Suprapubic skin (tissue), 4 donors: ENCODE data around the gene DNAH14. TPM values are rescaled to one million over a fixed set of nuclear protein-coding genes. Genes with fewer than 3 reads are reported as not detected.

Experiments used
- DNase-seq, 2 donors: peaks; one replicate each; pipeline ENCODE4 v3.0.0-alpha.2; 2019; ENCODE audit warnings: low spot score in 2 of 2
- H3K27ac ChIP-seq: fragments of 200-600 bp; sonication (generic); one replicate; pipeline ENCODE4 v1.5.1; 2019
- H3K27me3 ChIP-seq: fragments of 200-600 bp; sonication (generic); one replicate; pipeline ENCODE4 v1.5.1; 2019
- H3K36me3 ChIP-seq: fragments of 200-600 bp; sonication (generic); one replicate; pipeline ENCODE4 v1.5.1; 2019
- H3K4me1 ChIP-seq: fragments of 200-600 bp; sonication (generic); one replicate; pipeline ENCODE4 v1.5.1; 2019
- H3K4me3 ChIP-seq: fragments of 200-600 bp; sonication (generic); one replicate; pipeline ENCODE4 v1.5.1; 2019; ENCODE audit warnings: mild to moderate bottlenecking
- H3K9me3 ChIP-seq: fragments of 200-600 bp; sonication (generic); one replicate; pipeline ENCODE4 v1.5.1; 2019
- CTCF ChIP-seq, 2 donors: fragments of 200-600 bp in 1 of 2; fragments of 450-650 bp in 1 of 2; sonication (generic) in 1 of 2; IDR thresholded peaks; one replicate each; pipeline ENCODE4 v1.5.1; 2016 to 2019; ENCODE audit warnings: antibody characterized with exemption in 2 of 2, mild to moderate bottlenecking in 1 of 2, moderate library complexity in 1 of 2
- EP300 ChIP-seq: sonication (generic); formaldehyde crosslinking; IDR thresholded peaks from one replicate; pipeline ENCODE4 v1.6.1; 2017; ENCODE audit warnings: antibody characterized with exemption
- POLR2A ChIP-seq, 2 donors: fragments of 450-650 bp; IDR thresholded peaks; one replicate each; pipeline ENCODE4 v1.6.1; 2017; ENCODE audit warnings: antibody characterized with exemption in 2 of 2, mild to moderate bottlenecking in 2 of 2, moderate library complexity in 2 of 2
- POLR2AphosphoS5 ChIP-seq, 3 donors: sonication (generic); formaldehyde crosslinking; IDR thresholded peaks; one replicate each; pipeline ENCODE4 v1.6.1; 2017; ENCODE audit warnings: antibody characterized with exemption in 3 of 3
- WGBS: methylation state at CpG from one replicate; pipeline ENCODE4 v1.1.5; 2018; 5-methylcytosine and 5-hydroxymethylcytosine counted together
- total RNA-seq, 4 donors: library from RNA; depleted of rRNA; stranded (reverse); fragments of >200 nt; gene quantifications; one replicate each; pipeline ENCODE4 v1.1.0, GENCODE V29; 2016

Gene DNAH14
- total RNA-seq, 4 donors from 2014 or later, result 4.2 to 6.2 (median 5.4) TPM

DNA sequence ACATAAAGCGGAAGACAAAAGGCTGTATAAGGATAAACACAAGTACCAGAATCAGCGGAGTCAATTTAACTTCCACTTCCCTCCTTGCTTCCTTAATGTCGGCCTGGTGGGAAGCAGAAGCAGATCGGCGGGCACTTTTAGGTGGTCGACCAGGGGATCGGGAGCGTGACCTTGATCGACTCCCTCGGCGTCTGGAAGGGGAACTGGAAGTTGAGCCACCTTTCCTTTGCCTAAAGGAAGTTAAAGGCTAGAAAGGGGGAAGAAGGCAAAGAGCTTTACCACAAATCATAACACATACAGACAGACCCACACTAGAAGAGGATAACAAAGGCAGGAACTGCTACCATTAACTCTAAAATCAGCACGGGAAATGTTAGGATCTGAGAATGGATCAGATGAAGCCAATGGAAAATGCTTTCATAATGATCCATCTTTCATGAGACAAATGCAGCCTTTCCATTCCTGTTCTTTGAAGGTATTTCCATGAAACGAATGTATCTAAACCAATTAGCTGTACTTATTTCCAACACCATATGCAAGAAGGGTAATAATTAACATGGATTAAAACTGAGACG lies 492.6 kb downstream of the DNAH14 start:
- WGBS, result 84% methylated on average over 14 of the region's 14 CpGs
- no peak for DNase-seq
- no peak overlapping the region for H3K27ac ChIP-seq

GRCh38 chr1:225422795-225423517 lies 493.5 kb downstream of the DNAH14 start:
- Histone ChIP-seq H3K4me3 (no peak overlapping the region), H3K36me3 (peaks cover 4% of the 10 kb centered on the region), H3K27me3 (no peaks in the 10 kb centered on the region), H3K27ac (no peak overlapping the region), H3K4me1 (peaks cover 31% of the 10 kb centered on the region), H3K9me3 (no peaks in the 10 kb centered on the region)
- DNase-seq, result no peak
- TF ChIP-seq EP300 (no peak), POLR2AphosphoS5 (IDR thresholded peaks at IDR 0.05) (no peak), CTCF (IDR thresholded peaks at IDR 0.05) (no peak), POLR2A (IDR thresholded peaks at IDR 0.05) (no peak)
- WGBS, result 61% methylated on average over 7 of the region's 7 CpGs

More for the DNA sequence above, 492.6 kb downstream of the DNAH14 start:
- Histone ChIP-seq H3K4me1 (peaks cover 30% of the 10 kb centered on the region), H3K9me3 (no peaks in the 10 kb centered on the region), H3K36me3 (peaks cover 12% of the 10 kb centered on the region), H3K27me3 (no peaks in the 10 kb centered on the region), H3K4me3 (no peak overlapping the region)
- TF ChIP-seq EP300, result no peak
- no peak for TF ChIP-seq POLR2A (IDR thresholded peaks at IDR 0.05)
- no peak for TF ChIP-seq CTCF (IDR thresholded peaks at IDR 0.05)
- no peak for TF ChIP-seq POLR2AphosphoS5 (IDR thresholded peaks at IDR 0.05)

GRCh38 chr1:225423518-225423855 lies 494.0 kb downstream of the DNAH14 start:
- 77% methylated on average over 2 of the region's 2 CpGs for WGBS
- DNase-seq, result no peak
- Histone ChIP-seq H3K27ac (no peak overlapping the region), H3K36me3 (peaks cover 3% of the 10 kb centered on the region), H3K4me3 (no peak overlapping the region), H3K4me1 (peaks cover 31% of the 10 kb centered on the region), H3K9me3 (no peaks in the 10 kb centered on the region), H3K27me3 (no peaks in the 10 kb centered on the region)
- TF ChIP-seq EP300 (no peak), CTCF (IDR thresholded peaks at IDR 0.05) (no peak)

DNA sequence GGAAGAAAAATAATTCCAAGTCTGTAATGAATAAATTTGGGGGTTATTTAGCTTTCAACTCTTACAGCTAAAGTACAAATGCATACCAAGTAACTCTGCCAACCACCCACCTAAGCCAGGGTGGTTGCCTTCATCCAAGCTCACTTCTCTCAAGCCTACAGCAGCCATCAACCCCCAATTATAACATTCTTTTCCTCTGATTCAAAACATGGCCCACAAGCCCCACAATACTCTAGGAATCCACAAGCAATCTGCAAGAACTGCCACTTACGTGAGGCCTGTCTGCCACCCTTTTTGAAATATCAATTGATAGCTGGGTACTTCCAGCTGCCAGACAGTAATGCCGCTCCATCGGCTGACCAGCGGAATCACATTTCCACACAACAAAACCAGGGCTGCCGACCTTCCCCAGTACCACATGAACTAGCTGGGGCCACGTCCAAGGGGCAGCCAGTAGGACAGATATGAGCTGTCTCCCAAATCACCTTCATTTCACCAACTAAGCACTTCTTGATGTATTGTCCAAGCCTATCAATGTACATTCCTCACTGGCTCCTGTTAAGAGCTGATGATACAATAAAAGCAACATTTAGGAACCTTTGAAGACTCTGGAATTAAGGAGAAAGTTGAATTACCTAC lies 495.2 kb downstream of the DNAH14 start:
- Histone ChIP-seq H3K9me3 (no peaks in the 10 kb centered on the region), H3K4me3 (no peak overlapping the region), H3K36me3 (peaks cover 3% of the 10 kb centered on the region), H3K27me3 (no peaks in the 10 kb centered on the region), H3K4me1 (peaks cover 37% of the 10 kb centered on the region), H3K27ac (no peak overlapping the region)
- 90% methylated on average over 6 of the region's 6 CpGs for WGBS
- TF ChIP-seq EP300 (no peak), POLR2A (IDR thresholded peaks at IDR 0.05) (no peak), POLR2AphosphoS5 (IDR thresholded peaks at IDR 0.05) (no peak), CTCF (IDR thresholded peaks at IDR 0.05) (no peak)
- no peak for DNase-seq

- 57% methylated on average over 5 of the region's 5 CpGs for WGBS
- no peak overlapping the region for H3K4me3 ChIP-seq
- DNase-seq, result no peak
Observed at GRCh38 chr1:225425201-225425786, 495.8 kb downstream of the DNAH14 start.

More at GRCh38 chr1:225425201-225425786, 495.8 kb downstream of the DNAH14 start:
- Histone ChIP-seq H3K27ac (no peak overlapping the region), H3K9me3 (no peaks in the 10 kb centered on the region), H3K36me3 (peaks cover 3% of the 10 kb centered on the region), H3K4me1 (peaks cover 37% of the 10 kb centered on the region), H3K27me3 (no peaks in the 10 kb centered on the region)
- TF ChIP-seq EP300 (no peak), CTCF (IDR thresholded peaks at IDR 0.05) (no peak), POLR2AphosphoS5 (IDR thresholded peaks at IDR 0.05) (no peak), POLR2A (IDR thresholded peaks at IDR 0.05) (no peak)
